Thyroid gland (tissue), 4 donors: ENCODE measurements around the gene IGFBP2.

Experiments
- CTCF ChIP-seq, 6 experiments: fragments of 200-600 bp in 3 of 6; fragments of 450-650 bp in 3 of 6; sonication (generic) in 3 of 6; IDR thresholded peaks; one replicate each; pipeline ENCODE4 v1.5.1; 2016 to 2019; ENCODE audit warnings: antibody characterized with exemption in 6 of 6, mild to moderate bottlenecking in 2 of 6, inconsistent platforms in 1 of 6, moderate library complexity in 1 of 6
- POLR2A ChIP-seq, 2 donors: fragments of 450-650 bp; IDR thresholded peaks; one replicate each; pipeline ENCODE4 v1.6.1; 2017; ENCODE audit warnings: antibody characterized with exemption in 2 of 2, mild to moderate bottlenecking in 2 of 2, moderate library complexity in 1 of 2

GRCh38 chr2:216673609-216674008, 40.4 kb downstream of the IGFBP2 start:
- TF ChIP-seq CTCF (IDR thresholded peaks at IDR 0.05), result no peak
- TF ChIP-seq POLR2A (IDR thresholded peaks at IDR 0.05), result no peak
